ENCODE data around the gene GEMIN5.

GRCh38 chr5:154923441-154924430, 14.3 kb downstream of the GEMIN5 start:
- TF ChIP-seq ELF4 (CRISPR knock-in tag; IDR thresholded peaks at IDR 0.05; ENCODE audit: borderline replicate concordance) (no peak), BRCA1 (CRISPR knock-in tag; IDR thresholded peaks at IDR 0.05) (no peak), ZBTB33 (CRISPR knock-in tag; IDR thresholded peaks at IDR 0.05) (no peak), RAD21 (CRISPR knock-in tag; IDR thresholded peaks at IDR 0.05) (no peak), LCORL (IDR thresholded peaks at IDR 0.05) (no peak), LCORL (CRISPR knock-in tag; IDR thresholded peaks at IDR 0.05) (no peak), KAT8 (CRISPR knock-in tag; IDR thresholded peaks at IDR 0.05) (no peak), ARID2 (CRISPR knock-in tag; IDR thresholded peaks at IDR 0.05; ENCODE audit: borderline replicate concordance) (no peak), ZSCAN5A (CRISPR knock-in tag; IDR thresholded peaks at IDR 0.05; ENCODE audit: borderline replicate concordance) (no peak), TRIM24 (CRISPR knock-in tag; IDR thresholded peaks at IDR 0.05) (no peak)

Measured in HepG2 (cell line).